PC-9 (cell line): Measurements from ENCODE around the gene PLEKHJ1. TPM values are rescaled to one million over a fixed set of nuclear protein-coding genes. Genes with fewer than 3 reads are reported as not detected.

Source experiments
- BruUV-seq: library from RNA; stranded (reverse); fragments of 400-500 nt; replicated peaks from 2 replicates; lab custom pipeline; 2021; lab: Mats Ljungman, UMichigan
- CTCF ChIA-PET: fragments of 300-600 bp; sonication (Branson Sonifier 250); formaldehyde crosslinking; loops from one replicate; lab custom pipeline; 2022; ENCODE audit warnings: antibody characterized with exemption; lab: Charles Lee
- POLR2A ChIA-PET: fragments of 300-600 bp; sonication (Branson Sonifier 250); formaldehyde crosslinking; loops from one replicate; lab custom pipeline; 2022; ENCODE audit warnings: antibody characterized with exemption; ENCODE audit not compliant: unreplicated experiment; lab: Charles Lee
- DNase-seq, 2 experiments: peaks; one replicate each; pipeline versions ENCODE4 v3.0.0 to v3.0.0-alpha.2; 2015 to 2022; ENCODE audit warnings: mixed read lengths in 1 of 2
- H2AFZ ChIP-seq: fragments of 200-600 bp; sonication (generic); 2 replicates; pipeline ENCODE4 v1.8.1; 2017; ENCODE audit warnings: antibody characterized with exemption
- H3F3A ChIP-seq: fragments of 200-600 bp; sonication (generic); 2 replicates; pipeline ENCODE4 v1.8.1; 2017; ENCODE audit warnings: antibody characterized with exemption, mild to moderate bottlenecking, low read depth; ENCODE audit not compliant: insufficient read depth
- H3K27ac ChIP-seq: fragments of 200-600 bp; sonication (generic); 2 replicates; pipeline ENCODE4 v1.6.1; 2016; ENCODE audit warnings: mixed run types
- H3K27me3 ChIP-seq: fragments of 200-600 bp; sonication (generic); 2 replicates; pipeline ENCODE4 v1.6.1; 2016; ENCODE audit warnings: low read depth, mixed run types; ENCODE audit not compliant: insufficient read depth
- H3K36me3 ChIP-seq: fragments of 200-600 bp; sonication (generic); 2 replicates; pipeline ENCODE4 v1.6.1; 2016; ENCODE audit warnings: low read depth, mixed run types
- H3K4me1 ChIP-seq: fragments of 200-600 bp; sonication (generic); replicated peaks from 2 replicates; pipeline ENCODE4 v1.6.1; 2016; ENCODE audit warnings: mixed run types; ENCODE audit not compliant: insufficient read depth
- H3K4me2 ChIP-seq: fragments of 200-600 bp; sonication (generic); 2 replicates; pipeline ENCODE4 v1.6.1; 2017; ENCODE audit warnings: mixed run types
- H3K4me3 ChIP-seq: fragments of 200-600 bp; sonication (generic); 2 replicates; pipeline ENCODE4 v1.6.1; 2016; ENCODE audit warnings: mixed run types
- H3K79me2 ChIP-seq: fragments of 200-600 bp; sonication (generic); 2 replicates; pipeline ENCODE4 v1.6.1; 2017; ENCODE audit warnings: low read depth, mixed run types
- H3K9me2 ChIP-seq: fragments of 200-600 bp; sonication (generic); 2 replicates; pipeline ENCODE4 v1.8.1; 2017; ENCODE audit warnings: mild to moderate bottlenecking; ENCODE audit not compliant: insufficient read depth
- H3K9me3 ChIP-seq: fragments of 200-600 bp; sonication (generic); 2 replicates; pipeline ENCODE4 v1.8.1; 2016; ENCODE audit warnings: low read depth; ENCODE audit not compliant: insufficient read depth
- H4K20me1 ChIP-seq: fragments of 200-600 bp; sonication (generic); 2 replicates; pipeline ENCODE4 v1.8.1; 2017; ENCODE audit not compliant: insufficient read depth
- CTCF ChIP-seq: fragments of 200-600 bp; sonication (generic); conservative IDR thresholded peaks from 2 replicates; pipeline ENCODE4 v1.6.1; 2017; ENCODE audit warnings: mixed run types, antibody characterized with exemption, mild to moderate bottlenecking, moderate library complexity
- EZH2 ChIP-seq: fragments of 200-600 bp; sonication (generic); IDR thresholded peaks from 2 replicates; pipeline ENCODE4 v1.8.0; 2017; ENCODE audit warnings: antibody characterized with exemption, low read depth
- intact Hi-C: fragments of 100-400 bp; cut with micrococcal nuclease; formaldehyde crosslinking; loops from one replicate; pipeline ENCODE4 v1.10.0; 2022; ENCODE audit not compliant: unreplicated experiment
- total RNA-seq: library from RNA; stranded (reverse); gene quantifications from 2 replicates; pipeline ENCODE4 v1.2.3, GENCODE V29; 2021

PLEKHJ1 gene
- total RNA-seq, 1 experiment from 2014 or later = 38.6 TPM

- TF ChIP-seq CTCF = no peak
- Histone ChIP-seq H2AFZ (no peak overlapping the region), H3K27ac (no peak overlapping the region), H3K79me2 (no peaks in the 10 kb centered on the region), H4K20me1 (no peaks in the 10 kb centered on the region), H3K27me3 (no peaks in the 10 kb centered on the region), H3F3A (no peaks in the 10 kb centered on the region), H3K9me2 (no peaks in the 10 kb centered on the region), H3K4me2 (no peak overlapping the region), H3K36me3 (no peaks in the 10 kb centered on the region), H3K9me3 (no peaks in the 10 kb centered on the region), H3K4me3 (no peak overlapping the region), H3K4me1 (no peaks in the 10 kb centered on the region)
- CTCF ChIA-PET = no interaction called here
- BruUV-seq = no TSS peak
- DNase-seq = no peak
- intact Hi-C loops = no loop called here
- POLR2A ChIA-PET = no interaction called here
Measured at GRCh38 chr19:2225415-2226050, 10.6 kb downstream of the PLEKHJ1 start.

GRCh38 chr19:2224754-2225349 is 11.3 kb downstream of the PLEKHJ1 start:
- DNase-seq = no peak
- Histone ChIP-seq H3K4me3 (no peak overlapping the region), H3K27me3 (no peaks in the 10 kb centered on the region), H4K20me1 (no peaks in the 10 kb centered on the region), H3K9me2 (no peaks in the 10 kb centered on the region), H3K4me1 (no peaks in the 10 kb centered on the region), H3K27ac (no peak overlapping the region), H3F3A (no peaks in the 10 kb centered on the region), H2AFZ (no peak overlapping the region), H3K9me3 (no peaks in the 10 kb centered on the region), H3K4me2 (no peak overlapping the region), H3K79me2 (no peaks in the 10 kb centered on the region), H3K36me3 (no peaks in the 10 kb centered on the region)
- intact Hi-C loops = no loop called here
- TF ChIP-seq EZH2 (no peak), CTCF (no peak)
- BruUV-seq = no TSS peak
- CTCF ChIA-PET = no interaction called here
- POLR2A ChIA-PET = interaction anchor here (0.6 kb wide), 1 partner anchor 252 kb away, joined by 3 read pairs; no protein-coding TSS in a partner anchor

- Histone ChIP-seq H3K9me3 (no peaks in the 10 kb centered on the region), H3K27me3 (no peaks in the 10 kb centered on the region), H3K36me3 (no peaks in the 10 kb centered on the region), H3K79me2 (no peaks in the 10 kb centered on the region), H2AFZ (no peak overlapping the region), H3K27ac (no peak overlapping the region), H3K4me3 (no peak overlapping the region), H3K9me2 (no peaks in the 10 kb centered on the region), H3K4me1 (no peaks in the 10 kb centered on the region), H4K20me1 (no peaks in the 10 kb centered on the region), H3K4me2 (no peak overlapping the region), H3F3A (no peaks in the 10 kb centered on the region)
- CTCF ChIA-PET = no interaction called here
- POLR2A ChIA-PET = no interaction called here
- DNase-seq = no peak
- intact Hi-C loops = no loop called here
- no TSS peak for BruUV-seq
- TF ChIP-seq CTCF (no peak), EZH2 (no peak)
Measured at GRCh38 chr19:2223959-2224358, 12.2 kb downstream of the PLEKHJ1 start.
